Activated CD4-positive, alpha-beta T cell treated with anti-CD3 and anti-CD28 coated beads for 36 hours (primary cell): ENCODE measurements around the gene HERPUD1. TPM values are rescaled to one million over a fixed set of nuclear protein-coding genes. Genes with fewer than 3 reads are reported as not detected.

Source experiments
- microRNA-seq: library from miRNA; unstranded; fragments of <30 nt; microRNA quantifications from one replicate; pipeline ENCODE4 v1.2.0, GENCODE V29; 2021; ENCODE audit warnings: borderline replicate concordance
- total RNA-seq, 2 experiments: library from RNA; stranded (reverse); gene quantifications; one replicate each; pipeline ENCODE4 v1.2.3, GENCODE V29; 2021

The HERPUD1 gene
- total RNA-seq, 2 experiments from 2014 or later: 136 to 195 TPM

Small RNA genes lying within 50 kb of the gene (microRNA-seq; reads per million reads assigned to microRNA genes)
- gene MIR6863: not detected

Other genes with a start within 250 kb of the HERPUD1 start
- 10 to 100 TPM; 46.8 to 59.3 TPM for gene MT1X, start 249.7 kb upstream of the HERPUD1 start, total RNA-seq
- gene NUP93, start 202.0 kb upstream of the HERPUD1 start, total RNA-seq: 100 to 1,000 TPM; 131 to 154 TPM
- not detected for gene SLC12A3, start 66.9 kb upstream of the HERPUD1 start, total RNA-seq
- gene CETP, start 29.8 kb downstream of the HERPUD1 start, total RNA-seq: under 1 TPM in 1 of 2 experiments, not detected in 1; 0.14 TPM
- gene NLRC5, start 57.4 kb downstream of the HERPUD1 start, total RNA-seq: 100 to 1,000 TPM; 143 to 175 TPM
- gene CPNE2, start 160.4 kb downstream of the HERPUD1 start, total RNA-seq: 1 to 10 TPM; 4.9 to 7.3 TPM